Superior temporal gyrus (tissue), 1 donor: ENCODE results near the gene ASXL1.

Experiments
- DNase-seq: peaks from one replicate; pipeline ENCODE4 v3.0.0-alpha.2; 2016; ENCODE audit errors: extremely low spot score

ASXL1 gene

GRCh38 chr20:32480371-32481241 lies 122.5 kb downstream of the ASXL1 start:
- DNase-seq = no peak

- DNase-seq = no peak
Observed at GRCh38 chr20:32481311-32482142, 123.4 kb downstream of the ASXL1 start.

- DNase-seq = no peak
Observed at GRCh38 chr20:32482143-32482441, 124.0 kb downstream of the ASXL1 start.

- no peak for DNase-seq
Observed at GRCh38 chr20:32482442-32483261, 124.5 kb downstream of the ASXL1 start.

GRCh38 chr20:32483351-32484224 lies 125.5 kb downstream of the ASXL1 start:
- peak; percentile 73 for DNase-seq

- no peak for DNase-seq
Observed at GRCh38 chr20:32484225-32484957, 126.3 kb downstream of the ASXL1 start.

GRCh38 chr20:32484958-32485769 lies 127.0 kb downstream of the ASXL1 start:
- peak; percentile 98 for DNase-seq

GRCh38 chr20:32485770-32486478 lies 127.8 kb downstream of the ASXL1 start:
- DNase-seq = no peak

- no peak for DNase-seq
Observed at GRCh38 chr20:32487381-32487780, 129.2 kb downstream of the ASXL1 start.

GRCh38 chr20:32488066-32488838 lies 130.1 kb downstream of the ASXL1 start:
- DNase-seq = no peak
